ENCODE data around the gene UNC119B. TPM values are rescaled to one million over a fixed set of nuclear protein-coding genes. Genes with fewer than 3 reads are reported as not detected.
A peak's percentile ranks its signal among the peaks of the same experiment; 100 is the strongest.

UNC119B gene
- total and polyA plus RNA-seq, 4 donors, result 8.6 to 43.2 (median 25.7) TPM

DNA sequence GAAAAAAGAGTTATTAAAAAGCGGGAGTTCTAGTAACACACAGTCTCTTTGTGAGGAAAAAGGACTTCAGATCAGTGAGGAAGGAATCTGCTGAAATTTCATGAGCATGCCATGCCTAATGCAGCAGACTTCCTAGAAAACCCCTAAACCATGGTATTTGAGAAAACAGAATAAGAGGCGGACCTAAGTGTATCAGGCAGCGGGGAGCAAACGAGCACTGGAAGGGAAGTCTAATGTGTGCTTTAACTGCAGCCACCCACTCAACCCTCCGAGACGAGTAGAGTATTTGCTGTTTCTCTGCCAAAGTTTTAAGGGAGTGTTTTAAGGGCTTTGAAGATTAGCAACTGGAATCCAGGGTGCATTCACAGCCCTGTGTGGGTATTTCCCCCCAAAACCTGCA is 51.8 kb downstream of the UNC119B start:
- Histone ChIP-seq H3K9me3 (ENCODE audit: control insufficient read depth in 4 of 4, insufficient read depth in 3 of 4, low read length in 3 of 4) (no peaks in the 10 kb centered on the region), H3K9ac (ENCODE audit: insufficient read depth in 1 of 2, low read length in 2 of 2) (peak overlapping the region; percentile 26 to 40), H3K36me3 (ENCODE audit: control insufficient read depth in 4 of 4, insufficient read depth in 4 of 4, low read length in 4 of 4) (peaks cover 20 to 32% (median 26%) of the 10 kb centered on the region in 4 donors), H3K4me1 (ENCODE audit: control insufficient read depth in 5 of 5, insufficient read depth in 5 of 5, low read length in 5 of 5) (peaks cover 0 to 11% (median 0%) of the 10 kb centered on the region in 5 donors), H3K4me3 (no peak overlapping the region), H3K27ac (ENCODE audit: low read depth in 1 of 2, low read length in 1 of 2) (peak overlapping the region; percentile 43 to 65), H3K27me3 (ENCODE audit: control insufficient read depth in 3 of 3, insufficient read depth in 3 of 3, low read length in 2 of 3) (no peaks in the 10 kb centered on the region)
- WGBS, 2 donors, result 66 to 81% methylated on average over 6 of the region's 6 CpGs
- ATAC-seq (ENCODE audit: insufficient read depth, low FRiP score) (peak; percentile 43), DNase-seq (peak; percentile 41 to 74 (median 45))
- TF ChIP-seq, protein P1, sequence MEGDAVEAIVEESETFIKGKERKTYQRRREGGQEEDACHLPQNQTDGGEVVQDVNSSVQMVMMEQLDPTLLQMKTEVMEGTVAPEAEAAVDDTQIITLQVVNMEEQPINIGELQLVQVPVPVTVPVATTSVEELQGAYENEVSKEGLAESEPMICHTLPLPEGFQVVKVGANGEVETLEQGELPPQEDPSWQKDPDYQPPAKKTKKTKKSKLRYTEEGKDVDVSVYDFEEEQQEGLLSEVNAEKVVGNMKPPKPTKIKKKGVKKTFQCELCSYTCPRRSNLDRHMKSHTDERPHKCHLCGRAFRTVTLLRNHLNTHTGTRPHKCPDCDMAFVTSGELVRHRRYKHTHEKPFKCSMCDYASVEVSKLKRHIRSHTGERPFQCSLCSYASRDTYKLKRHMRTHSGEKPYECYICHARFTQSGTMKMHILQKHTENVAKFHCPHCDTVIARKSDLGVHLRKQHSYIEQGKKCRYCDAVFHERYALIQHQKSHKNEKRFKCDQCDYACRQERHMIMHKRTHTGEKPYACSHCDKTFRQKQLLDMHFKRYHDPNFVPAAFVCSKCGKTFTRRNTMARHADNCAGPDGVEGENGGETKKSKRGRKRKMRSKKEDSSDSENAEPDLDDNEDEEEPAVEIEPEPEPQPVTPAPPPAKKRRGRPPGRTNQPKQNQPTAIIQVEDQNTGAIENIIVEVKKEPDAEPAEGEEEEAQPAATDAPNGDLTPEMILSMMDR (IDR thresholded peaks at IDR 0.05; ENCODE audit: control extremely low read depth, extremely low read depth), result no peak

DNA sequence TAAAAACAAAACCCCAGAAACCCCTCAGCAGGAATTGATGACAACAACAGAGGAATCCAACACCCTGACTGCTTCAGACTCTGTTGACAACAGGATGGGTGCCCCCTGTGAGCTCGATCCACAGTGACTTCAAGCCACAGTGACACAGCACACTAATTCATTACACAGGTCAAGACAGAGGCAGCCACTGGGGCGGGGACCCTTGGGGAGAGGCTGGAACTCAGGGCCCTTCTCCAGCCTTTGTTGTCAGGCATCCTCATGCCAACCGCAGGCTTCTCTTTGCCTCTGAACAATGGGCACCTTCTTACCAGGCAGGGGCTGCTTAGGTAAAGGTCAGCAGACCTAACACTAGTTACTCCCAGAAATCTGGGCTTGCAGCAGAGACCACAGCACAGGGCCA is 53.0 kb downstream of the UNC119B start:
- TF ChIP-seq, protein P1 (IDR thresholded peaks at IDR 0.05; ENCODE audit: control extremely low read depth, extremely low read depth), result no peak
- ATAC-seq (ENCODE audit: insufficient read depth, low FRiP score) (no peak), DNase-seq (no peak)
- Histone ChIP-seq H3K27ac (ENCODE audit: low read depth in 1 of 2, low read length in 1 of 2) (no peak overlapping the region), H3K9me3 (ENCODE audit: control insufficient read depth in 4 of 4, insufficient read depth in 3 of 4, low read length in 3 of 4) (no peaks in the 10 kb centered on the region), H3K36me3 (ENCODE audit: control insufficient read depth in 4 of 4, insufficient read depth in 4 of 4, low read length in 4 of 4) (peaks cover 26 to 40% (median 36%) of the 10 kb centered on the region in 4 donors), H3K4me1 (ENCODE audit: control insufficient read depth in 5 of 5, insufficient read depth in 5 of 5, low read length in 5 of 5) (peaks cover 0 to 11% (median 0%) of the 10 kb centered on the region in 5 donors), H3K27me3 (ENCODE audit: control insufficient read depth in 3 of 3, insufficient read depth in 3 of 3, low read length in 2 of 3) (no peaks in the 10 kb centered on the region), H3K9ac (ENCODE audit: insufficient read depth in 1 of 2, low read length in 2 of 2) (no peak overlapping the region), H3K4me3 (no peak overlapping the region)
- WGBS, 2 donors, result 72 to 87% methylated on average over 3 of the region's 3 CpGs

DNA sequence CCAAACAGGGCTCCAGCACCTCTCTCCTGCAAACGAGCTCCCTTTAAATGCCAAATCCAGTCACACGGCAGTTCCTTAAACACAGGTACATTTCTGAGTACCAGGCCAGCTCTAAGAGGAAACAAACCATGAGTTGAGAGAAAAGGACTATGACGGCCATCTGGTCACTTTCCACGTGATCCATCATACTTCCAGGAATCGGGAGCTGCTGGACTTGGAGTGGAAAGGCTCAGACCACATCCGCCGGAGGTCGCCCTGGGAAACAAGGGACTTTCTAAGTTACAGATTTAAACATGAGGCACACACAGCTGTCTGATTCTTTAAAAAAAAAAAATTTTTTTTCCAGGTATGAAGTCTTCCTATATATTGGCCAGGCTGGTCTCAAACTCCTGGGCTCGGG is 54.6 kb downstream of the UNC119B start:
- WGBS, 2 donors, result 89 to 92% methylated on average over 9 of the region's 9 CpGs
- peaks cover 0 to 11% (median 0%) of the 10 kb centered on the region in 5 donors for H3K4me1 ChIP-seq (ENCODE audit: control insufficient read depth in 5 of 5, insufficient read depth in 5 of 5, low read length in 5 of 5)
- no peak overlapping the region for H3K4me3 ChIP-seq
- peaks cover 26 to 49% (median 44%) of the 10 kb centered on the region in 4 donors for H3K36me3 ChIP-seq (ENCODE audit: control insufficient read depth in 4 of 4, insufficient read depth in 4 of 4, low read length in 4 of 4)
- no peak for ATAC-seq (ENCODE audit: insufficient read depth, low FRiP score)
- no peaks in the 10 kb centered on the region for H3K9me3 ChIP-seq (ENCODE audit: control insufficient read depth in 4 of 4, insufficient read depth in 3 of 4, low read length in 3 of 4)
- no peak overlapping the region for H3K9ac ChIP-seq (ENCODE audit: insufficient read depth in 1 of 2, low read length in 2 of 2)
- no peak overlapping the region for H3K27ac ChIP-seq (ENCODE audit: low read depth in 1 of 2, low read length in 1 of 2)
- no peaks in the 10 kb centered on the region for H3K27me3 ChIP-seq (ENCODE audit: control insufficient read depth in 3 of 3, insufficient read depth in 3 of 3, low read length in 2 of 3)
- TF ChIP-seq, protein P1 (IDR thresholded peaks at IDR 0.05; ENCODE audit: control extremely low read depth, extremely low read depth), result no peak
- no peak for DNase-seq

DNA sequence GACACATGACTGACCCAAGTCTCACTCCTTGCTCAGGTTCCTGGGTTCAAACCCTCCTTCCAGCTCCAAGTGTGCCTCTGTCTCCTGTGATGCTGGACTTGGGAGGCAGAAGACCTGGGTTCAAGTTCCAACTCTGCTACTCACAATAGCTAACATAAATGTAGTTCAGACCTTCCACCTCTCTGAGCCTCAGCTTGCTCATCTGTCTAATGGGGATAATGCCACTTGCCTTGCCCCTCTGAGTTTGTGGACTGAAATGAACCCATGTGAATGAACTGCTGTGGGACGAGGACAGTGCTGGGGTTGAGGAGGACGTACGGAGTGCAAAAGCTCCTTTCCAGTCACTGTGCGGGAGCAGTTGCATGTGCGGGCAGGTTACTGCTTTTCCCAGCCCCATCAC is 56.3 kb downstream of the UNC119B start:
- H3K4me3 ChIP-seq, result no peak overlapping the region
- TF ChIP-seq, protein P1 (IDR thresholded peaks at IDR 0.05; ENCODE audit: control extremely low read depth, extremely low read depth), result no peak
- peaks cover 26 to 48% (median 44%) of the 10 kb centered on the region in 4 donors for H3K36me3 ChIP-seq (ENCODE audit: control insufficient read depth in 4 of 4, insufficient read depth in 4 of 4, low read length in 4 of 4)
- no peak overlapping the region for H3K27ac ChIP-seq (ENCODE audit: low read depth in 1 of 2, low read length in 1 of 2)
- whole genome bisulfite sequencing, 2 donors, result 79 to 92% methylated on average over 5 of the region's 5 CpGs
- no peak overlapping the region for H3K9ac ChIP-seq (ENCODE audit: insufficient read depth in 1 of 2, low read length in 2 of 2)
- ATAC-seq (ENCODE audit: insufficient read depth, low FRiP score) (no peak), DNase-seq (no peak)
- no peaks in the 10 kb centered on the region for H3K9me3 ChIP-seq (ENCODE audit: control insufficient read depth in 4 of 4, insufficient read depth in 3 of 4, low read length in 3 of 4)
- H3K27me3 ChIP-seq (ENCODE audit: control insufficient read depth in 3 of 3, insufficient read depth in 3 of 3, low read length in 2 of 3), result no peaks in the 10 kb centered on the region
- H3K4me1 ChIP-seq (ENCODE audit: control insufficient read depth in 5 of 5, insufficient read depth in 5 of 5, low read length in 5 of 5), result no peaks in the 10 kb centered on the region
